GM12872 (cell line): ENCODE data around the gene CCNJL.

Experiments used
- TF ChIP-seq, protein P1 (sequence below): IDR thresholded peaks from 3 replicates; pipeline ENCODE4 v1.5.1; 2011; ENCODE audit warnings: low read depth, mild to moderate bottlenecking, low read length, moderate library complexity; ENCODE audit not compliant: insufficient read depth

Gene CCNJL

GRCh38 chr5:160213537-160213936 is 98.8 kb downstream of the CCNJL start:
- TF ChIP-seq, protein P1, sequence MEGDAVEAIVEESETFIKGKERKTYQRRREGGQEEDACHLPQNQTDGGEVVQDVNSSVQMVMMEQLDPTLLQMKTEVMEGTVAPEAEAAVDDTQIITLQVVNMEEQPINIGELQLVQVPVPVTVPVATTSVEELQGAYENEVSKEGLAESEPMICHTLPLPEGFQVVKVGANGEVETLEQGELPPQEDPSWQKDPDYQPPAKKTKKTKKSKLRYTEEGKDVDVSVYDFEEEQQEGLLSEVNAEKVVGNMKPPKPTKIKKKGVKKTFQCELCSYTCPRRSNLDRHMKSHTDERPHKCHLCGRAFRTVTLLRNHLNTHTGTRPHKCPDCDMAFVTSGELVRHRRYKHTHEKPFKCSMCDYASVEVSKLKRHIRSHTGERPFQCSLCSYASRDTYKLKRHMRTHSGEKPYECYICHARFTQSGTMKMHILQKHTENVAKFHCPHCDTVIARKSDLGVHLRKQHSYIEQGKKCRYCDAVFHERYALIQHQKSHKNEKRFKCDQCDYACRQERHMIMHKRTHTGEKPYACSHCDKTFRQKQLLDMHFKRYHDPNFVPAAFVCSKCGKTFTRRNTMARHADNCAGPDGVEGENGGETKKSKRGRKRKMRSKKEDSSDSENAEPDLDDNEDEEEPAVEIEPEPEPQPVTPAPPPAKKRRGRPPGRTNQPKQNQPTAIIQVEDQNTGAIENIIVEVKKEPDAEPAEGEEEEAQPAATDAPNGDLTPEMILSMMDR = no peak

GRCh38 chr5:160211352-160211751 is 101.0 kb downstream of the CCNJL start:
- TF ChIP-seq, protein P1 = no peak

- TF ChIP-seq, protein P1 = no peak
These were observed 101.8 kb downstream of the CCNJL start for GRCh38 chr5:160210606-160211005.

DNA sequence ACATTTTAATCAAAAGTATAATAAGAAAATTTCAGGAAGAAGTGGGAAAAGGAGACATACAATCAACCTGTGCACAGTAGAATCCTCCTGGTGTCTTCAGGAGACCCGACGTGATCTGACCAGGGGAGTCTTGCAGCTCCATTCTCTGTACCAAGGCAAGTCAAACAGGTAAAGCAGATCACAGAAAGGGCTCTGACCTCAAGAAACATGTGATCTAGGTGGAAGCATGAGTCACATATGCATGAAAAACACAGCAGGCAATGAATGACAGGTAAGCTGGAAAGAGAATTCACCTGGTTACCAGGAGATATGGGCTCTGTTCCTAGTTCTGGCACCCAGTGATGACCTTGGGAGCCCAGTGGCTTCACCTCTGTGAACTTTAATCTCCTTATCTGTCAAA is 102.4 kb downstream of the CCNJL start:
- TF ChIP-seq, protein P1 = no peak

- TF ChIP-seq, protein P1 = no peak
These were observed 105.3 kb downstream of the CCNJL start for GRCh38 chr5:160207061-160207460.
